NCI-H1417 (cell line): ENCODE data around the gene ARFGAP3.
A peak's percentile ranks its signal among the peaks of the same experiment; 100 is the strongest.
"Not testable (repeated sequence)": the region's sequence is repeated elsewhere in the genome, so short reads cannot be mapped to it uniquely, and the experiment has no call there.

Experiments
- DNase-seq, 3 experiments: peaks; one replicate each; lab custom pipeline; 2025; lab: John Stamatoyannopoulos, UW

ARFGAP3 gene

DNA sequence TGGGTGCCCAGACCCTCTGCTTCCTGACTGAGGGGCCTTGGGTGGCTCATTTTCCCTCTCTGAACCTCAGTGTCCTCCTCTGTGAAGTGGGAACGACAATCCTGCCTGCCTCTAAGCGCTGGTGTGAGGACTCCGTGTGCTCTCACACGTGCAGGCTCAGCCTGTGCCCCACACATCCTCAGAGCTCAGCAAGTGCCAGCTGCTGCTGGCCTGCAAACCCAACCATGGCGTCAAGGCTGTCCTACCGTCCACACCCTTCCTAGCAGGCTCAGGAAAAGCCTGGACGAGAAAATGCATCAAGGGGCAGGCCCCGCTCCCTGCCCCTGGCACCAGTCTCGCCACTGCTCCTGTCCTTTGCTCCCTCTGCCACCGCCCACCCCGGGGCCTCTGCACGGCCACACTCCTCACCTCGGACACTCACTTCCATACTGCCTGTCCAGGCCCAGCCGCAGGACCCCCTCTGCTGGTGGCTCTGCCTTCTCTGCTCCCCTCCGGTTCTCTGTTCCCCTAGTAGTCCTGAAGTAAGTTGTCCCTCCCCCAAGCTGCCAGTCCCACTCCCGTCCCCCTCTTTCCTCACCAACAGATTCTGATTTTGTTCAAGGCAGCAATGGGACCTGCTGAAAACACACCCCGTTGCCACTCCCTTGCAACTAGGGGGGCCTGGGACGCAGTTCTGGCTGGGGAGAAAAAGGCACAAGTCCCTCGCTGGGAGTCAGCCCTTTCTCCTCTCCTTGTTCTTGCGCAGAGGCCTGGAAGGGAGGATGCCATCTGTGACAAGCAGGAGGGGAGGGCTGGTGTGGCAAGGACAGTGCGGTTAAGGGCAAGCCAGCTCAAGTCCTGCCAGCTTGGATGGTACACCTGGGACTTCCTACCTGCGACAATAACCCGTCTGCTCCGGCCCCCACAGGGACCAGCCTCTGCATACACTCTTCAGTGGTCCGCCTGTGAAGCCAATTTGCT, 62.2 kb downstream of the ARFGAP3 start:
- no peak for DNase-seq

DNA sequence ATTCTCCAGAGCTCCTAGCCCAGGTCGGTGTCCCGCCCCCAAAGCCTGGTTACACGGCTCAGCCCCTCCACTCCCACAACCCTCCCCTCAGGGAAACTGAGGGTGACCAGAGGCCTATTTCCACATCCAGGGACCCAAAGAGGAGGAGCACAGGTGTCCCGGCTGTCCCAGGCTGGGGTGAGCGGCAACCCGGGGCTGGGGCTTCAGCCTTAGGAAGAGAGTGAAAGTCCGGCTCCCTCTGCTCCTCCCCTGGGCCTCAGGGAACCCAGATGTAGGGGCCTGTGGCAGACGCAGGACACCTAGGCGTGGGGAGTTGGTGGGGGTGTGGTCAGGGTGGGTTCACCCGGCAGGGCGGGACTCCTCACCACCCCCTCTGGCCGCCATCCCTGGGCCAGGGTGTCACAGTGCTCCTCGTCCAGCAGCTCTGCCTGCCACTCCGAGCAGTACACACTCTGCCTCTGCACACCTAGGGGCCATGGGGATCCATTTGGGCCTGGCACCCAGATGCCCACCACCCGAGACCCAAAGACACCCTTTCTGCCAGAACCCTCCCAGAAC, 63.1 kb downstream of the ARFGAP3 start:
- DNase-seq, result no peak

DNA sequence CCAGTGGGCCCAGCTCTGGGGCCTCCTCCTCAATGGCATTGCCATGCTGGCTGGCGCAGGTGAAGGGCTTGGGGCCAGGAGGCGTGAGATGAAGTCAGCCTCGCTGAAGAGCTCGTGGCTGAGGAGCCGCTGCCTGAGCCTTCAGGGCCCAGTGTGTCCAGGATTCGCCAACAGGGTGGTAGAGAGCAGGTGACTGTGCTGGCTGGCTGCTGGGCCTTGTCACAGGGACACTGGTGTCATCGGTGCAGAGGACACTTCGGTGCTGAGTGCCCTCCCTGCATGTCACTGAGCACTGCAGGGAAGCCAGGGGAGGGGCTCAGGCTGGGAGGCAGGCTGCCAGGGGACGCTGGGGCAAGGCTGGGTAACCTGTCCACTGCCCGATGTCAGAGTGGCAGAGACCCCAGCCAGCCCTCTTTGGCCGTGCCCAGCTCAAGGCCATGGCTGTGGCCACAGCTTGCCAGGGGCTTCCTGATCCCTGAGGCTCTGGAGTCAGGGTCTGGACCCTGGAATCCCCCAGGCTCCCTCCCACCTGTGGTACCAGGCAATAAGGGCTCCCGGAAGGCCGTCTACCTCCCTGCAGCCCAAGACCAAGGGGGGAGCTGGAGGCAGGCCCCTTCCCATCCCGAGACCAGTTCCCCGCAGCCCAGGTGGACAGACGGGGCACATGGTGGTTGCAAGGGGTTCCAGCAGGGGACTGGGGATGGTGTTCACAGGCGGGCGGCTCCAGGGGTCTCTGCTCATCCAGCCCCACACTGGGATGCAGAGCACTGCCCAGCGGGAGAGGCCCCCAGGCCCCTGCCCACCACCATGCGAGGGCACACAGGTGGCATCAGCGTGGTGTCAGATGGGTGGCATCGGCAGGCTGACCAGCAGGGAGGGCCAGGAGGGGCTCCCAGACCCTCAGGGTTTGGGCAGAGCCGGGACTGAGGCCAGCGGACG, 63.9 kb downstream of the ARFGAP3 start:
- DNase-seq, result no peak

- DNase-seq, result no peak
Measured at GRCh38 chr22:42792453-42792908, 64.6 kb downstream of the ARFGAP3 start.

GRCh38 chr22:42791721-42792452, 65.2 kb downstream of the ARFGAP3 start:
- DNase-seq, result no peak

DNA sequence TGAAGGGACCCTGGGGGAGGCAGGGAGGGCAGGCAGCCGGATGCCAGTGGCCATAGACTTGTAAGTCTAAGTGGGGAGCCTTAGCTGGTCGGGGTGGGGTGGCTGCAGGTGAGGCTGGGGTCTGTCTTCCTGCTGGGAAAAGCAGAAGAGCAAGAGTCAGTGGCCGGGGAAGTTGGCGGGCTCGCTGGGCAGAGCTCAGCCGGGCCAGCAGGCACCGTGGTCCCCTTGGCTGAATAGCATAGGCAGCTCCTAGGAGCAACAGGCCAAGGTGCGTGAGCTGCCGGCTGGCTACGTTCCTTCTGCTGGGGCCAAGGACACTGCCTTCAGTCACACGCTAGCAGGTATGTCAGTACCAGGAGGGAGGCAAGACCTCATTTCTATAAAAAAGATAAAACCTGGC, 68.6 kb downstream of the ARFGAP3 start:
- no peak for DNase-seq

- DNase-seq, result no peak
Measured at GRCh38 chr22:42788021-42788420, 69.1 kb downstream of the ARFGAP3 start.

- no peak for DNase-seq
Measured at GRCh38 chr22:42787357-42787736, 69.7 kb downstream of the ARFGAP3 start.

DNA sequence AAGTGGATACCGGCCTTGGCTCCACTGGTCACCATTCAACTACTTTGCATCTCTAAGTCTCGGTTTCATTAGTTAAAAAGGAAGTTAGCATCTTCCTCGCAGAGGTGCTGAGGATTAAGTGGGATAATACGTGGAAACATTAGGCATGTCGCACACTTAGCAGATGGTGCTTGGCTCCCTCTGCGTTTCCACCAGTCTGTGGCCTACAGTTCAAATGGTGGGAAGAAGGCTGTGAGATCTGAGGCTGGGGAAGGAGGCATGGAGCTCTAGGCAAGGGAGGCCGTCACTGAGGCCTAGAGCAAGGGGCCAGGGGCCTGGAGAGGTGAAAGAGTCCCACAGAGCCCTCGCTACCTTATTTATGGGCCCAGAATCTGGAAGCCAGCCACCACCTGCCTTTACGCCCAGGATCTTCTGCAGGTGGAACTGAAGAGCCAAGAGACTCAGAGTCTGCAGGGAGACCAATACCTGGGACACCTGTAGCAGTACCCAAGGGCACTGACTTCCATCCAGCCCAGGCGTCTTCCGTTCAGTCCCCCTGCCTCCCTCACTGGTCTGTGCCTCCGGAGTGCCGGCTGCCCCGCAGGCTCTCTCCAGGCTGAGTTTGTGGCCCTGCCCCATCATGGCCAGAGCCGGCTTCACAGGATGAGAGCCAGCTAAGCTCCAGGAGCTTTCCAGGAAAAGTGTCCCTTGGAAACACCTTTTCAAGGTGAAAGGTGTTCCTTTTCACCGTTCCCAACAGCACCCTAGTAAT, 70.3 kb downstream of the ARFGAP3 start:
- DNase-seq, result no peak

DNA sequence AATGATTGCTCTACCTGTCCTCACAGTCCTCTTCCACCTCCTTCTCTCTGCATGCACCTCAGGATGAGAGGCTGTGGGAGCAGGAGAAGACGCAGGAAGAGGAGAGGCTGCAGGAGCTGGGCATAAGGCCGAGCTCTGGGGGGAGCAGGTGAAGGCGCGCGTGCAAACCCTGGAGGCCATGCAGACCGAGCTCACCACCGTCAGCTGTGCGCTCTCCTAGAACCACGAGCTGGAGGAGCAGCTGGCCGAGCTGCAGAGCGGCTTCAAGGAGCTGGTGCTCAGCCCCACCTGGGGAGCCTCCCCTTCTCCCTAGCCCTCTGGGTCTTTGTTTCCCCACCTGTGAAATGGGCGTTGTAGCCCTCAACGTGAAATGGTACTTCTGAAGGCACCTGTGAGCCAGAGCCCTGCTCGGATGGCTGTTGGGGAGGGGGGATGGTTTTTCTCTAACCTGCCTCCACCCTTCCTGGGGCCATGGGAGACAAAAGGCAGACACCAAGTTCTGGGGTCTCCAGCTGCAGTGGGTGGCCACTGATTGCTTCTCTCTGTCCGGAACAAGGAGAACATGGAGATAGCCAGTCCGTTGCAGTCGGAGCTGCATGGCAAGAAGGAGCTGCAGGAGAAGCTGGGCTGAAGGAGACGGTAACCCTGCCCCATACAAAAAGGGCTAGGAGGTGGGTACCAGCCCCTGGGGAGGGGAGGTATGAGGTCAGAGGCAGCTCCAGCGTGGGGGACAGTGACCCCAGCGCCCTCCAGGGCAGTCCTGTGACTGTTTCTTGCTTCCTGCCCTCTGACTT, 71.2 kb downstream of the ARFGAP3 start:
- no peak for DNase-seq

GRCh38 chr22:42782306-42782705, 74.8 kb downstream of the ARFGAP3 start:
- not testable (repeated sequence) for DNase-seq

GRCh38 chr22:42780070-42780540, 77.0 kb downstream of the ARFGAP3 start:
- peak; percentile 49 to 84 (median 70) for DNase-seq

- DNase-seq, result no peak
Measured at GRCh38 chr22:42777126-42777525, 79.9 kb downstream of the ARFGAP3 start.

- peak in 2 of 3 experiments; percentile 43 to 64 for DNase-seq
Measured at GRCh38 chr22:42773167-42773566, 83.9 kb downstream of the ARFGAP3 start.

DNA sequence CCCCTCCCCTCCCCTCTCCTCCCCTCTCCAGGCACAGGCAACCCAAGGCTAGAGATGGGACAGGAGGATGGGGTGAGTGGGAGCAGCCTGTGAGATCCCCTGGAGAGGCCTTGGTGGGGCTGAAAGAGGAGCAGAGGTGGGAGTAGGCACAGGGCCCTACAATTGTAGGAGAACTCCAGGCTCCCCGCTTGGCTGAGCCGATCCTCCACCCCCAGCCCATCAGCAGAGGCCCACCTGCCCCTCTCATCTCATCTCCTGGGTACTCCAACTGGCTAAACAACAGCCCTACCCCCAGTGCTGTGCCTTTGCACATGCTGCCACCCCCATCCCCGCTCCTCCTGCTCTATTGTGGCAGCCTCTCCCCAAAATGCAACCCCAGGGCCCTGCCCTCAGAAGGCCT, 84.4 kb downstream of the ARFGAP3 start:
- no peak for DNase-seq

DNA sequence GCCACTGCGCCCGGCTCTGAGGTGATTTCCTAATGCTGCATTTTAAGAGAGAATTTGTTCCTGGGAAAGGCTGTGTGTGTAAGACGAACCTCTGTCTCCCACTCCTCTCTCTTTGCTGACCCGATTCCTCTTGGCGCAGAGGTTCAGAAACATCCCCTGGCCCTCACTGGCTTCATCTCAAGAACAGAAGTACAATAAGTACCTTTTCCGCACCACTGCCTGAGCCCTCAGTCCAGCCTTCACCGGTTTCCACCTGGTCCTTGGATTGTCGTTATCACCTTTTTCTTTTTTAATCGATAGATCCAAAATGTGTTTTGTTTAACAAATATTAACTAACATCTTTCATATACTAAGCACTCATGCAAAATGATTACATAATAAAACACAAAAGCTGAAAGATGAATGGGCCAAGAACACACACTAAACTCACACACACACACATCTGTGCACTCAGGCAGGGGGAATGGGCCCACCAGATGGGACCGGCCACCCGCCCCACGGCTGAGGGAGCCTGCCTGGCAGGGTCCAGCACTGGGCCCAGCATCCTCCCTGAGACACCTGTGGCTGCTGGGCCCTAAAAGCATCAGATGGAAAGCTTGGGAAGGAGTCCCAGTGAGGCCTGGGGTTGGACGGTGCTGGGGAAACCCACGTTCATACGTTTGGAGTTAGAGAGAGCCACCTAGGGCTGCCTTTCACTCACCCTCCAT, 86.0 kb downstream of the ARFGAP3 start:
- DNase-seq, result no peak

GRCh38 chr22:42770448-42770726, 86.7 kb downstream of the ARFGAP3 start:
- no peak for DNase-seq

GRCh38 chr22:42769574-42770447, 87.3 kb downstream of the ARFGAP3 start:
- DNase-seq, result no peak

GRCh38 chr22:42769238-42769573, 87.9 kb downstream of the ARFGAP3 start:
- no peak for DNase-seq
